HFF-Myc (cell line): ENCODE data around the gene SHMT2.

ENCODE experiments used
- DNase-seq: peaks from one replicate; pipeline ENCODE4 v3.0.0-alpha.2; 2011; ENCODE audit warnings: low read depth; ENCODE audit errors: extremely low read depth
- H3K4me3 ChIP-seq: replicated peaks from 2 replicates; pipeline ENCODE4 v1.5.1; 2011; ENCODE audit warnings: low read depth, mild to moderate bottlenecking, control low read depth, low read length
- CTCF ChIP-seq: IDR thresholded peaks from 2 replicates; pipeline ENCODE4 v1.5.1; 2012; ENCODE audit warnings: mild to moderate bottlenecking, low read depth, low read length, control low read depth; ENCODE audit errors: missing control alignments

The SHMT2 gene

GRCh38 chr12:57261428-57261865 is 31.9 kb downstream of the SHMT2 start:
- H3K4me3 ChIP-seq = no peak overlapping the region
- DNase-seq = no peak
- TF ChIP-seq CTCF = no peak

- no peak for DNase-seq
Observed at GRCh38 chr12:57262126-57262822, 32.8 kb downstream of the SHMT2 start.

GRCh38 chr12:57263096-57263495 is 33.6 kb downstream of the SHMT2 start:
- H3K4me3 ChIP-seq = no peak overlapping the region
- TF ChIP-seq CTCF = no peak
- no peak for DNase-seq

More at GRCh38 chr12:57262126-57262822, 32.8 kb downstream of the SHMT2 start:
- H3K4me3 ChIP-seq = no peak overlapping the region
- TF ChIP-seq CTCF = no peak

- H3K4me3 ChIP-seq = no peak overlapping the region
- TF ChIP-seq CTCF = no peak
- DNase-seq = no peak
Observed at GRCh38 chr12:57266681-57267080, 37.2 kb downstream of the SHMT2 start.

GRCh38 chr12:57268264-57268663 is 38.8 kb downstream of the SHMT2 start:
- no peak for TF ChIP-seq CTCF
- H3K4me3 ChIP-seq = no peak overlapping the region
- DNase-seq = no peak

DNA sequence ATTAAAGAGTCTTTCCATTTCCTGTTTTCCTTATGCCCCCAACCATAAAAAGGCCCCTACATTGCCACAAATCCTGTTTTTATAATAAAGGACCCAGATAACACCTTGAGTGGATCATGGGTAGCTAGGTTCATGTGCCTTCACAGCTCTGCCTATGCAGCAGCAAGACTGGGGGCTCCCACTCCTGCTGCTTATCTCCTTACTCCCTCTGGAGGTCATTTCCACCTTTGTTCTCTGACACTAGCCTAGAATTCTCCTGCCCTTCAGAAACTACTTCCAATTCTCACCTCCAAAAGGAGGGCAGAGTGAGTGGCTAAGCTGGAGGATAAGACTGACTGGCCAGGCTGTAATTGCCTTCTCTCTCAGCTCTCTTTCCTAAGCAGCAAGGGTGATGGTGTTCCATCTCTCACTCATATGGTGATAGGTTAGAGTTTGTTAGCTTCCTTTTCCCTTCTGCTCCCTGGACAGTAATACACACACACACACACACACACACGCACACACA is 41.5 kb downstream of the SHMT2 start:
- DNase-seq = no peak
- TF ChIP-seq CTCF = no peak
- H3K4me3 ChIP-seq = no peak overlapping the region
